A549 treated with AZD2906 at 1 μM for 4 hours (cell line): Measurements from ENCODE around the gene CTNND1. TPM values are rescaled to one million over a fixed set of nuclear protein-coding genes. Genes with fewer than 3 reads are reported as not detected.

ENCODE experiments used
- total RNA-seq: library from RNA; stranded (reverse); fragments of 200-300 nt; extraction: Qiagen RNA extraction; gene quantifications from 5 replicates; pipeline ENCODE4 v1.2.3, GENCODE V29; 2022

Gene CTNND1, protein sequence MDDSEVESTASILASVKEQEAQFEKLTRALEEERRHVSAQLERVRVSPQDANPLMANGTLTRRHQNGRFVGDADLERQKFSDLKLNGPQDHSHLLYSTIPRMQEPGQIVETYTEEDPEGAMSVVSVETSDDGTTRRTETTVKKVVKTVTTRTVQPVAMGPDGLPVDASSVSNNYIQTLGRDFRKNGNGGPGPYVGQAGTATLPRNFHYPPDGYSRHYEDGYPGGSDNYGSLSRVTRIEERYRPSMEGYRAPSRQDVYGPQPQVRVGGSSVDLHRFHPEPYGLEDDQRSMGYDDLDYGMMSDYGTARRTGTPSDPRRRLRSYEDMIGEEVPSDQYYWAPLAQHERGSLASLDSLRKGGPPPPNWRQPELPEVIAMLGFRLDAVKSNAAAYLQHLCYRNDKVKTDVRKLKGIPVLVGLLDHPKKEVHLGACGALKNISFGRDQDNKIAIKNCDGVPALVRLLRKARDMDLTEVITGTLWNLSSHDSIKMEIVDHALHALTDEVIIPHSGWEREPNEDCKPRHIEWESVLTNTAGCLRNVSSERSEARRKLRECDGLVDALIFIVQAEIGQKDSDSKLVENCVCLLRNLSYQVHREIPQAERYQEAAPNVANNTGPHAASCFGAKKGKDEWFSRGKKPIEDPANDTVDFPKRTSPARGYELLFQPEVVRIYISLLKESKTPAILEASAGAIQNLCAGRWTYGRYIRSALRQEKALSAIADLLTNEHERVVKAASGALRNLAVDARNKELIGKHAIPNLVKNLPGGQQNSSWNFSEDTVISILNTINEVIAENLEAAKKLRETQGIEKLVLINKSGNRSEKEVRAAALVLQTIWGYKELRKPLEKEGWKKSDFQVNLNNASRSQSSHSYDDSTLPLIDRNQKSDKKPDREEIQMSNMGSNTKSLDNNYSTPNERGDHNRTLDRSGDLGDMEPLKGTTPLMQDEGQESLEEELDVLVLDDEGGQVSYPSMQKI
- total RNA-seq = 52.2 to 63.4 TPM (median 60.7 TPM) in 5 replicates

DNA sequence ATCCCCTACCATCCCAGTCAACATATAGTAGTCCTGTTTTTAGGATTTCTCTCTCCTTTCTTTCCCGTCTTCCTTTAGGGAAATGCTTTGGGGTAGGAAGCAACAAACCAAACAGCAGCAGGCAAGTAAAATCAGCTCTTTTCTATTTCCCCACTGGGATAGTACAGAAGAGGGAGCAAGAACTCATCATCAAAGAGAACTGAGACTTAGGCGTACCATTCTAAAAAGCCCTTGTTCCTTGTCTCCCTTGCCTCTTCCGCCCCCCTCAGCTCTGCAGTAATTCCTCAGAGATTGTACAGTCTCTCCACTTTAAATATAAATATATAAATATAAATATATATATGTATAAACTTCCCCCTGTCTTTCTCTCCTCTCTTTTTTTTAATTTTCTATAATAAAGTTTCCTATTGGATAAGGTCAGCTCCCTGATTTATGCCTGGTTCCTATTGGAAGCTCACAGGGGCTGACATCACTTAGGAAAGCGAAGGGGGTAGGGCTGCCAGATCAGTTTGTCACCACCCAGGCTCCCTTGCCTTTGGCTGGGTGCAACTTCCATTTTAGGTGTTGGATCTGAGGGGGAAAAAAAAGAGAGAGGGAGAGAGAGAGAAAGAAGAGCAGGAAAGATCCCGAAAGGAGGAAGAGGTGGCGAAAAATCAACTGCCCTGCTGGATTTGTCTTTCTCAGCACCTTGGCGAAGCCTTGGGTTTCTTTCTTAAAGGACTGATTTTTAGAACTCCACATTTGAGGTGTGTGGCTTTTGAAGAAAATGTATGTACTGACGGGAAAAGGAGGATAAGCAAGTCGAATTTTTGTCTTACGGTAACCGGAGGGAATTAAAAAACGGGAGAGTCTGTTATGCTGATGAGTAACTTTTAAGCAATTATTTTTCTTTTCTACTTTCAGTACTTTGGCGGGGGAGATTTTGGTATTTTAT is at the start of gene CTNND1:
Gene CTNND1 (plus strand): TSS at position 502 of the 934 bp plus-strand sequence. CDS start 29,677 bp downstream, outside the sequence.

DNA sequence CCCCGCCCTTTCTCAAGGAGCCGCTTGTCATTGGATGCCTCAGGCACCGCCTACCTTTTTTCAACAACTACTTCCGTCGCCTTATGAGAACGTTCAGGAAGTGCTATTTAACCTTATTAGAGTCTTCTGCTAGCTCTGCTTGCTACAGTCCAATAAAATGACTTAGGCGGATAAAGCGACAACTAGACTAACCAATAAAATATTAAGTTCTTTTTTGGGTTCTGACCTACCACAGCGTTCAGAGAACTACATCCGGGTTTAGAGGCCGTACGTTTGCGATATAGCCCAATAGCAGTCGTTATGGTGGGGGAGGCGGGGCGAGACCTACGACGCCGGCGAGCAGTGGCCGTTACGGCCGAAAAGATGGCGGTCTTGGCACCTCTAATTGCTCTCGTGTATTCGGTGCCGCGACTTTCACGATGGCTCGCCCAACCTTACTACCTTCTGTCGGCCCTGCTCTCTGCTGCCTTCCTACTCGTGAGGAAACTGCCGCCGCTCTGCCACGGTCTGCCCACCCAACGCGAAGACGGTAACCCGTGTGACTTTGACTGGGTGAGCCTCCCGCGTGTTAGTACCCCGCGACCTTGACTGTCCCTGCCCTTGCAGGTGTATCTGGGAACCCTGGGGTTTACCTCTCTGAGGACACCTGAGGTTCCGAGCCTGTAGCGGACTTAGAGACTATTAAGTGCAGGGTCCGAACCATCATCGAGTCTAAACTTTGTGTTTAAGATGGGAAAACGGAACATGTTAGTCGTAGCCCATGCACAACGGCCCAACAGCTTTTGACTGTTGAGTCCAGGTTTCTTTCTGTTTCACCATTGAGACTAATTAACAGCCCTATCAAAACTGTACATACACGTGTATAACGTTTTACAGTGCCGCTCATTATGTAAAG is 49.1 kb upstream of the CTNND1 start, which contains the start of gene TMX2:
Gene TMX2 (plus strand): TSS at position 338 of the 895 bp plus-strand sequence. CDS start 26 bp downstream, at position 364.

DNA sequence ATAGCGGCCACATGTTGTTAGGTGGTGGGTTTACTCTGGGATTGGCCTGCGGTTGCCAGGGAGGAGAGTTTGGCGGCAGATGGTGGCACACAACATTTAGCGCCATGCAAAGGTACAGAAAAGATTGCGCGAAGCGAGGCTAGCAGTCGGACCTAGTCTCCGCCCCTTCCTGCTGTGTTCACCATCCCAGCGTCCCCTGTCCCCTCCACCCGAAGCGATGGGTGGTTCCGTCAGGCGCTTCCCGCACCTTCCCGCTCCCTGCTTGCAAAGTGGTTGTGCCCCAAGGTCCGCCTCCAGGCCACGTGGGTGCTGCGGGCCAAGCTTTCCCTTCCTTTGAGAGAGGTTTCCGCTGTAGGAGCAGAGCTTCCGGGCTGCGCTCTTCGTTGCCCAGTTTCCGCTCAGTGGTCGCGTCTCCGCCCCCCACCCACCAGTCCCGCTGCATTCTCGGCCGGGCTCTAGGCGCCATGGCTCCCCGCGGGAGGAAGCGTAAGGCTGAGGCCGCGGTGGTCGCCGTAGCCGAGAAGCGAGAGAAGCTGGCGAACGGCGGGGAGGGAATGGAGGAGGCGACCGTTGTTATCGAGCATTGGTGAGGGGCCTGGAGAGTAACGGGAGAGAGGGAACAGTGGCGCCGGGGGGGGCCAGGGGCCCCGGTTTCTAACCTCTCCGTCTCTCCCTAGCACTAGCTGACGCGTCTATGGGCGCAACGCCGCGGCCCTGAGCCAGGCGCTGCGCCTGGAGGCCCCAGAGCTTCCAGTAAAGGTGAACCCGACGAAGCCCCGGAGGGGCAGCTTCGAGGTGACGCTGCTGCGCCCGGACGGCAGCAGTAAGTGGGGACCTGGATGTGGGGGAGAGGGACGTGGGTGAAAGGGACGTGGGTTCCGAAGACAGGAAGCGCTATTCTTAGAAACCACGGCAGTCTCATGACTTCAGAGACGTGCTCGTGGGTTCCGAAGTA is 20.2 kb upstream of the CTNND1 start, which contains the start of gene SELENOH:
Gene SELENOH (plus strand): TSS at position 360 of the 955 bp plus-strand sequence. CDS start 105 bp downstream, at position 465.

DNA sequence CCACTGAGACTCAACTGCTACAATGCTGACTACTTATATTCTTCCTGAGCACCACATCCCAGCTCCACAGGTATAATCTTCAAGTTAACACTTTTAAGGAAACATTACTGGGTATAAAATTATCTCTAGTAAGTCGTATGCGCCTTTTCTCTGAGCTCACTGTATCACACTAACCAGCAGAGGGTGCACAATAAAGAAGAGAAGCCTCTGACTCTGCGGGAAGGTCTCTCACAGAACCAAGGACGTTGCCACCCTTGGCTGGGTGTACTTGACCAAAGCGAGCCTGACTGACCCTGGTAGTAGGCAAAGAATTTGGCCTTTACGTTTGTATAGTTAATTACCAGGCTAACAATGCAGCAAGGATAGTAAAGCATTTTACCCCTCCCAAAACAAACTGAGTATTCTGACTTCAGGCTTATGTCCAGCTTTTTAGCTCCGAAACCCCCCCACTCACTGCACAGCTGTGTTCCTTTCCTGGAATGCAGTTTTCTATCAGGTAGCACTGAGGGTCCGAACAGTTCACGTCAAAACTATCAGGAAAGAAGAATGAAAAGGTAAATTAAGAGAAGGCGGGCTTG is 9.8 kb upstream of the CTNND1 start, which contains the start of gene BTBD18:
Gene BTBD18 (minus strand): TSS at position 144 of the 578 bp plus-strand sequence. CDS start 631 bp downstream, outside the sequence.

Other genes starting within 250 kb of the CTNND1 start
- 2.2 to 3.0 TPM (median 2.5 TPM) in 5 replicates for gene SLC43A1, start 246.1 kb upstream of the CTNND1 start, total RNA-seq
- 148 to 174 TPM (median 157 TPM) in 5 replicates for gene TIMM10, start 231.0 kb upstream of the CTNND1 start, total RNA-seq
- not detected in 5 replicates for gene SMTNL1, start 224.2 kb upstream of the CTNND1 start, total RNA-seq
- 36.8 to 45.5 TPM (median 44.8 TPM) in 5 replicates for gene UBE2L6, start 194.1 kb upstream of the CTNND1 start, total RNA-seq
- 0.74 to 1.3 TPM (median 0.90 TPM) in 5 replicates for gene SERPING1, start 164.1 kb upstream of the CTNND1 start, total RNA-seq
- gene YPEL4, start 111.9 kb upstream of the CTNND1 start, total RNA-seq = 0.14 to 0.36 TPM (median 0.25 TPM) in 4 of 5 replicates, not detected in the other
- gene CLP1, start 104.0 kb upstream of the CTNND1 start, total RNA-seq = 26.8 to 28.5 TPM (median 28.2 TPM) in 5 replicates
- gene ZDHHC5, start 93.7 kb upstream of the CTNND1 start, total RNA-seq = 67.5 to 75.4 TPM (median 68.8 TPM) in 5 replicates
- 27.0 to 31.9 TPM (median 29.5 TPM) in 5 replicates for gene MED19, start 49.6 kb upstream of the CTNND1 start, total RNA-seq
- 141 to 159 TPM (median 149 TPM) in 5 replicates for gene TMX2, start 49.2 kb upstream of the CTNND1 start, total RNA-seq
- 104 to 154 TPM (median 146 TPM) in 5 replicates for gene SELENOH, start 20.3 kb upstream of the CTNND1 start, total RNA-seq
- gene BTBD18, start 10.0 kb upstream of the CTNND1 start, total RNA-seq = not detected in 5 replicates